Mesenchymal stem cell (in vitro differentiated cells and primary cell): ENCODE measurements around the gene CACNA2D3.

Experiments
- DNase-seq: peaks from one replicate; pipeline ENCODE4 v3.0.0-alpha.2; 2013
- H2AFZ ChIP-seq: one replicate; pipeline ENCODE4 v1.6.1; 2013; ENCODE audit warnings: low read depth, mild to moderate bottlenecking, control low read depth, inconsistent platforms, low read length, moderate library complexity
- H2AK5ac ChIP-seq: 2 replicates; pipeline ENCODE4 v1.6.1; 2013; ENCODE audit warnings: low read length, moderate library complexity, mild to moderate bottlenecking, inconsistent platforms; ENCODE audit not compliant: severe bottlenecking
- H2BK120ac ChIP-seq: one replicate; pipeline ENCODE4 v1.6.1; 2013; ENCODE audit warnings: low read depth, mild to moderate bottlenecking, inconsistent platforms, low read length, moderate library complexity
- H2BK12ac ChIP-seq, 2 experiments: one replicate each; pipeline ENCODE4 v1.6.1; 2013; ENCODE audit warnings: inconsistent platforms in 2 of 2, low read length in 2 of 2, mild to moderate bottlenecking in 2 of 2, moderate library complexity in 2 of 2, control low read depth in 1 of 2
- H2BK15ac ChIP-seq: one replicate; pipeline ENCODE4 v1.6.1; 2013; ENCODE audit warnings: mild to moderate bottlenecking, low read depth, inconsistent platforms; ENCODE audit not compliant: poor library complexity, severe bottlenecking
- H2BK5ac ChIP-seq: 2 replicates; pipeline ENCODE4 v1.6.1; 2013; ENCODE audit warnings: low read depth, mild to moderate bottlenecking, low read length, control low read depth, inconsistent platforms; ENCODE audit not compliant: poor library complexity, severe bottlenecking
- H3K14ac ChIP-seq, 2 experiments: one replicate each; pipeline ENCODE4 v1.6.1; 2013; ENCODE audit warnings: inconsistent platforms in 2 of 2, low read length in 2 of 2, control low read depth in 1 of 2, mild to moderate bottlenecking in 1 of 2, moderate library complexity in 1 of 2
- H3K18ac ChIP-seq, 2 experiments: one replicate each; pipeline ENCODE4 v1.6.1; 2013; ENCODE audit warnings: inconsistent platforms in 2 of 2, low read length in 2 of 2, control low read depth in 1 of 2, low read depth in 1 of 2, mild to moderate bottlenecking in 1 of 2
- H3K23ac ChIP-seq, 2 experiments: one replicate each; pipeline ENCODE4 v1.6.1; 2013; ENCODE audit warnings: inconsistent platforms in 2 of 2, low read length in 2 of 2, mild to moderate bottlenecking in 2 of 2, moderate library complexity in 2 of 2, control low read depth in 1 of 2
- H3K27ac ChIP-seq: 2 replicates; pipeline ENCODE4 v1.5.1; 2013; ENCODE audit warnings: mild to moderate bottlenecking, moderate library complexity, low read length, control low read depth, inconsistent platforms; ENCODE audit not compliant: poor library complexity, severe bottlenecking
- H3K27me3 ChIP-seq, 2 experiments: 2 replicates each; pipeline versions ENCODE4 v1.6.1 to v1.7.0; 2013; ENCODE audit warnings: low read length in 2 of 2, mild to moderate bottlenecking in 2 of 2, moderate library complexity in 2 of 2, control low read depth in 1 of 2, inconsistent platforms in 1 of 2; ENCODE audit not compliant: control insufficient read depth in 1 of 2, insufficient read depth in 1 of 2
- H3K36me3 ChIP-seq, 2 experiments: 2 replicates each; pipeline versions ENCODE4 v1.6.1 to v1.7.0; 2013; ENCODE audit warnings: low read length in 2 of 2, control low read depth in 1 of 2, inconsistent platforms in 1 of 2, low read depth in 1 of 2, mild to moderate bottlenecking in 1 of 2; ENCODE audit not compliant: insufficient read depth in 2 of 2, control insufficient read depth in 1 of 2
- H3K4ac ChIP-seq, 2 experiments: one replicate each; pipeline ENCODE4 v1.6.1; 2013; ENCODE audit warnings: inconsistent platforms in 2 of 2, low read length in 2 of 2, mild to moderate bottlenecking in 2 of 2, moderate library complexity in 2 of 2, control low read depth in 1 of 2, low read depth in 1 of 2
- H3K4me1 ChIP-seq: 2 replicates; pipeline ENCODE4 v1.6.1; 2013; ENCODE audit warnings: low read depth, low read length, control low read depth; ENCODE audit not compliant: control insufficient read depth, insufficient read depth
- H3K4me2 ChIP-seq: 2 replicates; pipeline ENCODE4 v1.6.1; 2013; ENCODE audit warnings: low read length, mild to moderate bottlenecking, inconsistent platforms; ENCODE audit not compliant: poor library complexity, severe bottlenecking
- H3K4me3 ChIP-seq, 2 experiments: 2 replicates each; pipeline versions ENCODE4 v1.5.1 to v1.7.0; 2013; ENCODE audit warnings: low read length in 2 of 2, mild to moderate bottlenecking in 2 of 2, control low read depth in 1 of 2, low read depth in 1 of 2; ENCODE audit not compliant: insufficient read depth in 1 of 2
- H3K79me1 ChIP-seq: replicated peaks from 2 replicates; pipeline ENCODE4 v1.6.1; 2013; ENCODE audit warnings: mild to moderate bottlenecking, control low read depth, low read length, inconsistent platforms; ENCODE audit not compliant: poor library complexity, severe bottlenecking
- H3K9ac ChIP-seq: 2 replicates; pipeline ENCODE4 v1.7.0; 2013; ENCODE audit warnings: mild to moderate bottlenecking, low read length, moderate library complexity
- H3K9me3 ChIP-seq: 2 replicates; pipeline ENCODE4 v1.7.0; 2013; ENCODE audit warnings: mild to moderate bottlenecking, low read length; ENCODE audit not compliant: control insufficient read depth
- H4K8ac ChIP-seq: one replicate; pipeline ENCODE4 v1.6.1; 2013; ENCODE audit warnings: inconsistent platforms, mild to moderate bottlenecking, low read length, moderate library complexity
- H4K91ac ChIP-seq: one replicate; pipeline ENCODE4 v1.6.1; 2013; ENCODE audit warnings: mild to moderate bottlenecking, low read length, inconsistent platforms
- WGBS: methylation state at CpG from one replicate; pipeline ENCODE4 v1.1.7; 2013; ENCODE audit warnings: mixed read lengths; 5-methylcytosine and 5-hydroxymethylcytosine counted together

Gene CACNA2D3

DNA sequence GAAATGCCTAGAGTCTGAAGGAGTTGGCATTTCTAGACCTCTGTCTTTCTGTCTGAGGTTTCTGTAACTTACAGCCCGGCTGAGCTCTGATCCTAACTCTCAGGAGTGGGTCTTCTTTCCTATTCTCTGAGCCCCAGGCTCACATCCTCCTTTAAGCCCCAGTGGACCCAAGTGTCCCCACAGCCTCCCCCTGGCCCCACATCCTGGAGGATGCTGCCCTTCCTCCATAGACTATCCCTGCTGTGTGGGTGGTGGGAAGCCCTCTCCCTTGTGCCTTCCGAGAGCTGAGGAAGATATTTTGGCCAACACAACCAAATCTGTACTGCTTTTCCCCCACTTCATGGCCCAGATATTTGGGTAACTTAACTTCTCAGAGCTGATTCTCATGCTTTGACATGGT, 654.2 kb downstream of the CACNA2D3 start:
- Histone ChIP-seq H2BK15ac (no peak overlapping the region), H3K36me3 (no peaks in the 10 kb centered on the region), H3K23ac (no peak overlapping the region), H3K27me3 (no peaks in the 10 kb centered on the region), H3K4me2 (no peak overlapping the region), H3K79me1 (no peaks in the 10 kb centered on the region), H3K4me1 (no peaks in the 10 kb centered on the region), H4K8ac (no peak overlapping the region), H3K9ac (no peak overlapping the region), H3K9me3 (no peaks in the 10 kb centered on the region), H3K4ac (no peak overlapping the region), H2BK120ac (no peak overlapping the region), H3K14ac (no peak overlapping the region), H3K27ac (no peak overlapping the region), H2BK12ac (no peak overlapping the region), H2BK5ac (no peak overlapping the region), H2AK5ac (no peak overlapping the region), H3K4me3 (no peak overlapping the region), H4K91ac (no peak overlapping the region), H3K18ac (no peak overlapping the region), H2AFZ (no peak overlapping the region)
- 80% methylated on average over 2 of the region's 2 CpGs for WGBS
- DNase-seq = no peak

- Histone ChIP-seq H2BK120ac (no peak overlapping the region), H3K4me2 (no peak overlapping the region), H3K14ac (no peak overlapping the region), H3K4me1 (no peaks in the 10 kb centered on the region), H2BK12ac (no peak overlapping the region), H3K4ac (no peak overlapping the region), H4K8ac (no peak overlapping the region), H3K23ac (no peak overlapping the region), H3K9me3 (no peaks in the 10 kb centered on the region), H3K36me3 (no peaks in the 10 kb centered on the region), H2BK15ac (no peak overlapping the region), H4K91ac (no peak overlapping the region), H3K79me1 (no peaks in the 10 kb centered on the region), H3K9ac (no peak overlapping the region), H3K4me3 (no peak overlapping the region), H2AFZ (no peak overlapping the region), H2BK5ac (no peak overlapping the region), H3K27me3 (no peaks in the 10 kb centered on the region), H3K18ac (no peak overlapping the region), H2AK5ac (no peak overlapping the region), H3K27ac (no peak overlapping the region)
- WGBS = 93% methylated on average over 1 of the region's 2 CpGs
- no peak for DNase-seq
Measured at GRCh38 chr3:54777141-54777540, 654.8 kb downstream of the CACNA2D3 start.

- DNase-seq = peak; percentile 15
- Histone ChIP-seq H3K27me3 (no peaks in the 10 kb centered on the region), H2AK5ac (no peak overlapping the region), H2BK120ac (no peak overlapping the region), H3K79me1 (no peaks in the 10 kb centered on the region), H2BK15ac (no peak overlapping the region), H2BK12ac (no peak overlapping the region), H3K36me3 (no peaks in the 10 kb centered on the region), H3K27ac (no peak overlapping the region), H3K9me3 (no peaks in the 10 kb centered on the region), H3K4me1 (no peaks in the 10 kb centered on the region), H3K4me2 (no peak overlapping the region), H3K9ac (no peak overlapping the region), H3K4me3 (no peak overlapping the region), H4K91ac (no peak overlapping the region), H3K18ac (no peak overlapping the region), H2AFZ (no peak overlapping the region), H4K8ac (no peak overlapping the region), H2BK5ac (no peak overlapping the region), H3K23ac (no peak overlapping the region), H3K14ac (no peak overlapping the region), H3K4ac (no peak overlapping the region)
Measured at GRCh38 chr3:54780336-54780735, 658.0 kb downstream of the CACNA2D3 start.

DNA sequence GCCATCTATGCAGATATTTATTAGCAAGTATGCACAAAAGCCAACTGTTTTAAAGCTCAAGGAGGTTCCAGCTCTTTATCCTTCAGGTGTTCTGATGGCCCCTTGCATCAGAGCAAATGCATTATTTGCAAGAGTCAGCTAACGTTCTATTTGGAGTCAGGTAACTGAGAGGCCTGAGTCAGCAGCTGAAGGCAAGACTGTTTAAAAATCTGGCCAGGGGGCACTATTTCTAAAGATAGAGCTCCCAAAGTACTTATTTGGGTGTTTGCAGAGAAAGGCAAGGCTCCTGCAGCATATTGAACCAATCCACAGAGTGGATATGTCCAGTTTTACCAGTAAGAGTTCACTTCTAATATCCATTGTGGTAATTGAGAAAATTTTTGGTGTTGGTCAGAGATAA, 659.4 kb downstream of the CACNA2D3 start:
- Histone ChIP-seq H2BK120ac (no peak overlapping the region), H3K27ac (no peak overlapping the region), H3K4ac (no peak overlapping the region), H3K14ac (no peak overlapping the region), H4K91ac (no peak overlapping the region), H3K4me3 (no peak overlapping the region), H3K36me3 (no peaks in the 10 kb centered on the region), H3K79me1 (no peaks in the 10 kb centered on the region), H3K23ac (no peak overlapping the region), H3K9ac (no peak overlapping the region), H4K8ac (no peak overlapping the region), H2BK12ac (no peak overlapping the region), H3K9me3 (no peaks in the 10 kb centered on the region), H2AK5ac (no peak overlapping the region), H3K27me3 (no peaks in the 10 kb centered on the region), H2BK15ac (no peak overlapping the region), H2BK5ac (no peak overlapping the region), H3K4me2 (no peak overlapping the region), H2AFZ (no peak overlapping the region), H3K4me1 (no peaks in the 10 kb centered on the region), H3K18ac (no peak overlapping the region)
- 38% methylated on average over 1 of the region's 1 CpG for WGBS
- DNase-seq = no peak
